22Rv1 (cell line): ENCODE measurements around the gene HSD17B11.

Source experiments
- ZFX ChIP-seq: fragments of 450-650 bp; IDR thresholded peaks from 2 replicates; pipeline ENCODE4 v1.6.1; 2017; ENCODE audit warnings: antibody characterized with exemption, borderline replicate concordance
- TF ChIP-seq, protein P1 (sequence below): fragments of 450-650 bp; IDR thresholded peaks from 2 replicates; pipeline ENCODE4 v1.5.1; 2017; ENCODE audit warnings: mild to moderate bottlenecking

DNA sequence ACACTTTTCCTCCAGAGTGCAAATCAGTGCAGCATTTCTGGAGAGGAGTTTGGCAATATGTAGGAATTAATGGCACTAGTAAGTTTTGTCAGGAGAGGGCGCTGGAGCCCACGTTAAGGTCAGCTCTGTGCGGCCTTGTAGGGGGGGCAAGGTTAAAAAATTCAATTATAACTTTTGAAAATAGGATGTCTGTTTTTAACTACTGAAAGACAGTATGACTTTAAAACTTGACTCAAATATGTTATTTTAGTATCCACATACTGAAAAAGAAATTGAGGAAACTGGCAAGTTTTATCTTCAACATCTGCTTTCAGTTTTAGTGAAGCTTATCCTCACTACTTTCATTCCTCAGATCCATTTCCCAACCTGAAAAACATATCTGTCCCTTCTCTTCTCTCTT lies 37.4 kb downstream of the HSD17B11 start:
- TF ChIP-seq, protein P1, sequence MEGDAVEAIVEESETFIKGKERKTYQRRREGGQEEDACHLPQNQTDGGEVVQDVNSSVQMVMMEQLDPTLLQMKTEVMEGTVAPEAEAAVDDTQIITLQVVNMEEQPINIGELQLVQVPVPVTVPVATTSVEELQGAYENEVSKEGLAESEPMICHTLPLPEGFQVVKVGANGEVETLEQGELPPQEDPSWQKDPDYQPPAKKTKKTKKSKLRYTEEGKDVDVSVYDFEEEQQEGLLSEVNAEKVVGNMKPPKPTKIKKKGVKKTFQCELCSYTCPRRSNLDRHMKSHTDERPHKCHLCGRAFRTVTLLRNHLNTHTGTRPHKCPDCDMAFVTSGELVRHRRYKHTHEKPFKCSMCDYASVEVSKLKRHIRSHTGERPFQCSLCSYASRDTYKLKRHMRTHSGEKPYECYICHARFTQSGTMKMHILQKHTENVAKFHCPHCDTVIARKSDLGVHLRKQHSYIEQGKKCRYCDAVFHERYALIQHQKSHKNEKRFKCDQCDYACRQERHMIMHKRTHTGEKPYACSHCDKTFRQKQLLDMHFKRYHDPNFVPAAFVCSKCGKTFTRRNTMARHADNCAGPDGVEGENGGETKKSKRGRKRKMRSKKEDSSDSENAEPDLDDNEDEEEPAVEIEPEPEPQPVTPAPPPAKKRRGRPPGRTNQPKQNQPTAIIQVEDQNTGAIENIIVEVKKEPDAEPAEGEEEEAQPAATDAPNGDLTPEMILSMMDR: peak; percentile 49
- no peak for TF ChIP-seq ZFX
